ENCODE results near the gene TNRC6C. TPM values are rescaled to one million over a fixed set of nuclear protein-coding genes. Genes with fewer than 3 reads are reported as not detected.

The TNRC6C gene
- total and polyA plus RNA-seq, 2 of the 13 experiments (the other 11 are each of a cell fraction or from before 2014, with no cell fraction given) = 0.66 to 4.9 TPM

DNA sequence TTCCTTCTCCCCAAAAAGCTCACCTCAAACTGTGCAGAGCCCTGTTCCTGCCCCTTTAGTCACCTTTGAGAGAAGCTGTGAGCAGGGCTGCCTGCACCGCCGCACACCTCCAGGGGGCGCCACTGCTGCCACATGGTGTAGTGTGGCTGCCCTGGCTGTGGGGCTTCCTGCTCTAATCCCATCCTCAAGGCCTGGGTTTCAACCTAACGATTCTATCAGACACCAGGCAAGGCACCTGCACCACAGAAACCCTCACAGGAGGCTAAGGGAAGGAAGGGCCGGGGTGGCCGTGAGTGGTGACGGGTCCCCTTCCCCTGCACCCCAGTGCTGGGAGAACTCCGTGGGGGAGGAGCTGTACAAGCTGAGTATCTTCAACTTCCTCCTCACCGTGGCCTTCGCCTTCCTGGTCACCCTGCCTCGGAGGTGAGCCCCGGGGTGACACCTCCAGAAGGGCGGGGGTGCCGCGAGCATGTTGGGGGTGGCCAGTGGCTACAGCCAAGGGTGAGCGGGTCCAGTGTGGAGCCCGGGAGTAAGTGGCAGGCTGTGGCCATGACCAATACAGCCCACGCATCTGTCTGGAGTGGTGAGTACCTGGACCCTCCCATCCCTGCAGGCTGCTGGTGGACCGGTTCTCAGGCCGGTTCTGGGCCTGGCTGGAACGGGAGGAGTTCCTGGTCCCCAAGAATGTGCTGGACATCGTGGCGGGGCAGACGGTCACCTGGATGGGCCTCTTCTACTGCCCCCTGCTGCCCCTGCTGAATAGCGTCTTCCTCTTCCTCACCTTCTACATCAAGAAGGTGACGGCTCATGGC lies 179.1 kb downstream of the TNRC6C start (continued):
- 0 out of 2 replicates have a peak, but pooled peaks have one; percentile 35 for TF ChIP-seq ZNF276 (CRISPR knock-in tag; IDR thresholded peaks at IDR 0.05; ENCODE audit: low read depth)
- no peak for TF ChIP-seq GABPA (IDR thresholded peaks at IDR 0.05; ENCODE audit: low read depth, low read length)
- TF ChIP-seq GABPA (CRISPR knock-in tag; IDR thresholded peaks at IDR 0.05; ENCODE audit: low read depth) = no peak
- TF ChIP-seq ZNF44 (CRISPR knock-in tag; IDR thresholded peaks at IDR 0.05) = no peak
- TF ChIP-seq E2F2 (CRISPR knock-in tag; IDR thresholded peaks at IDR 0.05; ENCODE audit: borderline replicate concordance) = no peak
- TF ChIP-seq ZNF512 (CRISPR knock-in tag; IDR thresholded peaks at IDR 0.05) = no peak
- TF ChIP-seq CAMTA2 (CRISPR knock-in tag; IDR thresholded peaks at IDR 0.05; ENCODE audit: borderline replicate concordance) = peak; percentile 80; the same call in 1 of the 2 replicates
- TF ChIP-seq CCAR2 (optimal IDR thresholded peaks at IDR 0.05; ENCODE audit: low read depth, low read length) = no peak
- TF ChIP-seq KDM2A (CRISPR knock-in tag; IDR thresholded peaks at IDR 0.05; ENCODE audit: borderline replicate concordance, low read depth) = peak; percentile 50
- no peak for TF ChIP-seq ZNF207 (IDR thresholded peaks at IDR 0.05; ENCODE audit: borderline replicate concordance)
- TF ChIP-seq ZNF703 (CRISPR knock-in tag; IDR thresholded peaks at IDR 0.05; ENCODE audit: borderline replicate concordance) = no peak
- TF ChIP-seq SNAPC2 (CRISPR knock-in tag; IDR thresholded peaks at IDR 0.05) = no peak
- no peak for TF ChIP-seq ELF4 (CRISPR knock-in tag; IDR thresholded peaks at IDR 0.05; ENCODE audit: borderline replicate concordance)
- TF ChIP-seq FLYWCH1 (CRISPR knock-in tag; IDR thresholded peaks at IDR 0.05) = no peak
- TF ChIP-seq ZNF563 (CRISPR knock-in tag; IDR thresholded peaks at IDR 0.05) = peak; percentile 21; the same call in 1 of the 2 replicates
- peak; percentile 55; the same call in 1 of the 2 replicates for TF ChIP-seq ZNF788 (CRISPR knock-in tag; IDR thresholded peaks at IDR 0.05; ENCODE audit: borderline replicate concordance)
- TF ChIP-seq ZNF75D (CRISPR knock-in tag; IDR thresholded peaks at IDR 0.05; ENCODE audit: borderline replicate concordance) = no peak
- no peak for TF ChIP-seq TOPORS (CRISPR knock-in tag; IDR thresholded peaks at IDR 0.05)
- peak; percentile 62 for TF ChIP-seq XRCC5 (optimal IDR thresholded peaks at IDR 0.05; ENCODE audit: low read length)
- no peak for TF ChIP-seq ATRX (CRISPR knock-in tag; IDR thresholded peaks at IDR 0.05; ENCODE audit: borderline replicate concordance)
